GM19023 (cell line): ENCODE data around the gene DDX54.

Source experiments
- ATAC-seq: cut with Tn5 transposase; IDR thresholded peaks from one replicate; pipeline ENCODE4 v1.9.1; 2021; ENCODE audit warnings: mild to moderate bottlenecking, moderate library complexity; ENCODE audit not compliant: unreplicated experiment

Gene DDX54

GRCh38 chr12:113195598-113195997 is 10.3 kb upstream of the DDX54 start:
- ATAC-seq, result no peak

- no peak for ATAC-seq
Observed at GRCh38 chr12:113194971-113195391, 9.7 kb upstream of the DDX54 start.

GRCh38 chr12:113191227-113191626 is 5.9 kb upstream of the DDX54 start:
- ATAC-seq, result no peak

- no peak for ATAC-seq
Observed at GRCh38 chr12:113190761-113191160, 5.5 kb upstream of the DDX54 start.

GRCh38 chr12:113189361-113189760 is 4.1 kb upstream of the DDX54 start:
- no peak for ATAC-seq

- no peak for ATAC-seq
Observed at GRCh38 chr12:113186666-113187325, 1.5 kb upstream of the DDX54 start.

- no peak for ATAC-seq
Observed at GRCh38 chr12:113186033-113186365, 721 bp upstream of the DDX54 start.

GRCh38 chr12:113184900-113185179 is 438 bp downstream of the DDX54 start:
- peak; percentile 83 for ATAC-seq

GRCh38 chr12:113184098-113184899 is 979 bp downstream of the DDX54 start:
- peak; percentile 55 for ATAC-seq

- ATAC-seq, result no peak
Observed at GRCh38 chr12:113183030-113183589, 2.2 kb downstream of the DDX54 start.

- no peak for ATAC-seq
Observed at GRCh38 chr12:113181975-113182374, 3.3 kb downstream of the DDX54 start.

GRCh38 chr12:113180333-113180732 is 4.9 kb downstream of the DDX54 start:
- ATAC-seq, result no peak

GRCh38 chr12:113179023-113179422 is 6.3 kb downstream of the DDX54 start:
- no peak for ATAC-seq

GRCh38 chr12:113174461-113175384 is 10.6 kb downstream of the DDX54 start:
- no peak for ATAC-seq

- peak; percentile 73 for ATAC-seq
Observed at GRCh38 chr12:113173081-113173698, 12.1 kb downstream of the DDX54 start.

- no peak for ATAC-seq
Observed at GRCh38 chr12:113172185-113172584, 13.1 kb downstream of the DDX54 start.

GRCh38 chr12:113171543-113171942 is 13.7 kb downstream of the DDX54 start:
- no peak for ATAC-seq

GRCh38 chr12:113170926-113171325 is 14.4 kb downstream of the DDX54 start:
- no peak for ATAC-seq

GRCh38 chr12:113170457-113170856 is 14.8 kb downstream of the DDX54 start:
- no peak for ATAC-seq

- no peak for ATAC-seq
Observed at GRCh38 chr12:113169697-113170096, 15.6 kb downstream of the DDX54 start.

GRCh38 chr12:113167868-113168267 is 17.4 kb downstream of the DDX54 start:
- ATAC-seq, result no peak
